Left cardiac atrium (tissue), 4 donors: ENCODE measurements around the gene PPL. TPM values are rescaled to one million over a fixed set of nuclear protein-coding genes. Genes with fewer than 3 reads are reported as not detected.

ENCODE experiments used
- ATAC-seq, 2 donors: fragments of 200-7000 bp; cut with Tn5 transposase; one replicate each; pipeline ENCODE4 v1.9.1; 2020; ENCODE audit warnings: mild to moderate bottlenecking in 2 of 2, moderate library complexity in 2 of 2
- DNase-seq: peaks from one replicate; pipeline ENCODE4 v3.0.0-alpha.2; 2020
- intact Hi-C, 2 donors: fragments of 100-400 bp; cut with DNase I; formaldehyde crosslinking; loops; one replicate each; pipeline versions ENCODE4 v1.14.1 to v1.15.1; 2022 to 2023
- total RNA-seq, 2 donors: library from RNA; stranded (reverse); fragmentation: NEBNext Ultra II Directional; extraction: Animal tissue kit (Norgen Biotek cat#: 25700); gene quantifications; one replicate each; pipeline ENCODE4 v1.2.1, GENCODE V29; 2021
- donor health status: DM: no; HTN: yes; CAD: no.
- donor health status: DM: no; HTN: yes; CAD: no; lungs with severe emphysema.
- donor health status: DM: yes; HTN: yes; CAD: no.
- donor health status: Dilated cardiomyopathy.

Gene PPL
- total RNA-seq, 2 donors from 2014 or later, result 6.1 to 15.8 TPM

DNA sequence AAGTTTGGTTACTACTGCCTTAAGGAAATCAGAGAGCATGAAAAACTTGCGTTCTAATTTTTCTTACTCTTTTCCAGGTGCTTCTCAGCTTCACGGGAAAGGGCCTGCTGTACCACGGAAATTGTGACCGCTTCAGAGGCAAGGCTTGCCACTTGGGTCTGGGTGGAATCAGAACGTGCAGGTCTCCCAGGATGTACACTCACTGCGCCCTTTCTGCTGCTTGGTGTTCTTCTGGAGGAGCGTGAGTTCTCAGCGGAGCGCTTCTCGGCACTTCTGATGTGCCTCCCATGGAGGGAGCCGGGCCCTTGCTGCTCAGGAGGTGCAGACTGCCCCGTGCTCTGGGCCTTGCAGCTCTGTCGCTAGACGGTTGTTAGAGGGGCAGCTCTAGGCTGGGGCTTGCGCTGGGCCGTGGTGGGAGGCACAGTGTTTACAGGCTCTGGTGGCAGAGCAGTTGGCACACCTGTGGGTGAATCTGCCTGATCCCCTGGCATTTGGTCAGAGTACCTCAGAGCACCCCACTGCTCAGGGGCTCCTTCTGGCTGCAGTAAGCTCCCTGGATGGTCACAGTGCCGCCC lies 56.9 kb downstream of the PPL start:
- intact Hi-C loops, result loop anchor here in 1 of 2 donors (10.0 kb wide), 1 partner anchor 55 kb away; the partner anchor contains the start of gene PPL
- no peak for ATAC-seq
- DNase-seq, result no peak

DNA sequence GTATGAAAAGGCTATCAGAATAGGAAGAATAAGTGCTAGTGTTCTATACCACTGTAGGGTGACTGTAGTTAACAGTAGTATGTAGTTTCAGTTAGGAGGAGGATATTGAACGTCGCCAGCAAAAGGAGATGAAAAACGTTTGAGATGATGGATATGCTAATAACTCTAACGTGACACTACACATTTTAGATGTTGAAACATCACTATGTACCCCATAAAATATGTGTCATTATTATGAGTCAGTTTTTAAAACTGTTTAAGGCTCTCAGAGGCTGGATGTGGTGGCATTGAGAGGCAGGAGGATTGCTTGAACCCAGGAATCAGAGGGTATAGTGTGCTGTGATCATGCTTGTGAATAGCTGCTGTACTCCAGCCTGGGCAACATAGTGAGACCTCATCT lies 57.9 kb downstream of the PPL start:
- intact Hi-C loops, result no loop called here
- DNase-seq, result no peak
- no peak for ATAC-seq

DNA sequence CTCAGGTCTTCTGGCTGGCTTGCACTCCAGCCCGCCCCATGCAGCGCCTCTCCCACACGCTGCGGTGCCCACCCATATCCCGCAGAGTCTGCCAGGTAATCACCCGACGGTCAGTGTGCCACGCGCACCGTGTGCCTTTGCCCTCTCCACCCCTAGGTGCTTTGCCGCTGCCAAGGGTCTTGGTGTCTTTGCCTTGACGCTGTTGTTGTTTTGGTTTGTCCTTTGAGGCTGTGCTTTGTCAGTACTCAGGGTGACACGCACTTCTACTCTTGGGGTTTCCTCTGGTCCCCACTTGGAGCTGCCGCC lies 59.6 kb downstream of the PPL start:
- ATAC-seq, result no peak
- intact Hi-C loops, result no loop called here
- DNase-seq, result no peak

- intact Hi-C loops, result no loop called here
- no peak for ATAC-seq
- DNase-seq, result no peak
These were observed 60.1 kb downstream of the PPL start for GRCh38 chr16:4876646-4877379.

DNA sequence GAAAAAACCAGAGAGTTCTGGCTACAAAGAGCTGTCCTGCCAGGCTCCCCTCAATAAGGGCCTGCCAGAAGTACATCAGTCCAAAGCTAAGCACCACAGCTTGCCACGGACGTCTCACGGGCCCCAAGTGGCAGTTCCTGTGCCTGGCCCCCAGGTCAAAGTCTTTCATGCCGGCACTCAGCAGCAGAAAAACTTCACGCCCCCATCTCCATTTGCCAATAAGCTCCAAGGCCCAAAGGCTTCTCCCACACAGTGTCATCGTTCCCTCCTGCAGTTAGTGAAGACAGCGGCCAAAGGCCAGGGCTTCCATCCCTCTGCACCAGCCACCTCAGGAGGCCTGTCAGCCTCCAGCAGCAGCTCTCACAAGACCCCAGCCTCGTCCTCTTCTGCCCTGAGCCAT lies 62.3 kb downstream of the PPL start:
- intact Hi-C loops, result no loop called here
- ATAC-seq, result no peak
- DNase-seq, result no peak

GRCh38 chr16:4873091-4873490 lies 63.9 kb downstream of the PPL start:
- no peak for DNase-seq
- no peak for ATAC-seq
- intact Hi-C loops, result no loop called here

GRCh38 chr16:4871071-4871470 lies 65.9 kb downstream of the PPL start:
- intact Hi-C loops, result no loop called here
- ATAC-seq (no peak), DNase-seq (no peak)

DNA sequence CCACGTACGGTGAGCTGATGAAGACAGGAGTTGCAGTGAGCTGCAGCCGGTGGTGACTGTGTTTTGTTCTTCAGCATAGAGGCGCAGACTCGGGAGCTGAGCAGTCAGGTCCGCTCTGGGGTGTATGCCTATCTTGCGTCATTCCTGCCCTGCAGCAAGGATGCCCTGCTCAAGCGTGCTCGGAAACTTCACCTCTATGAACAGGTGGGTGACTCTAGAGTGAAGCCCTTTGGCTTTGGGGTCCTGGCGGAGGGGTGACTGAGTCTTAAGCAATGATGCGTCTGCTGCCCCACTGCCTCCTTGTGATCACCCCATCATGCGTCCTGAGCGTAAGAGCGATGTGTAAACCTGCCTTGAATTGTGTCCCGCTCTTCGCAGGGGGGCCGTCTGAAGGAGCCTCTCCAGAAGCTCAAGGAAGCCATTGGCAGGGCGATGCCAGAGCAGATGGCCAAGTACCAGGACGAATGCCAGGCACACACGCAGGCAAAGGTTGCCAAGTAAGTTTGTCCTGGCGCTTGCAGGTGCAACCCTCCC lies 66.7 kb downstream of the PPL start:
- intact Hi-C loops, result no loop called here
- ATAC-seq (no peak), DNase-seq (no peak)

GRCh38 chr16:4869147-4869805 lies 67.7 kb downstream of the PPL start:
- intact Hi-C loops, result no loop called here
- DNase-seq (no peak), ATAC-seq (no peak)

- DNase-seq, result no peak
- intact Hi-C loops, result no loop called here
- ATAC-seq, result no peak
These were observed 68.4 kb downstream of the PPL start for GRCh38 chr16:4868535-4868934.

DNA sequence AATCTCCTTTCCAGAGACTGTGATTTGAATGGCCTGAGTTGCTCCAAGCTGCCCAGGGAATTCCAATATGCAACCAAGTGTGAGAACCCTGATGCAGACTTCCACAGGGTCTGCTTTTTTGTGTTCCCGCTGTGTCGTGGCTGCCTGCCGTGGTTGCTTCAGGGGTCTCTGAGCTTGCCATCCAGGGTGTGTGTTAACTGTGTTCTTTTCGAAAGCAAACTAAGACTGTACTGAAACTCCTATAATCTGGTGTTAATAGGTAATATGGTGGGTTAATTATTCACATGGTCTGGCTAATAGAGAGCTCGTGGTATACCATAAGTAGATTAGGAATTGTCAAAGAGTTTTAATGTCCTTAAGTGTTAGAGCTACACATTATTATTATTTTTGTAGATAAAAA lies 68.9 kb downstream of the PPL start:
- no peak for DNase-seq
- no peak for ATAC-seq
- intact Hi-C loops, result no loop called here

DNA sequence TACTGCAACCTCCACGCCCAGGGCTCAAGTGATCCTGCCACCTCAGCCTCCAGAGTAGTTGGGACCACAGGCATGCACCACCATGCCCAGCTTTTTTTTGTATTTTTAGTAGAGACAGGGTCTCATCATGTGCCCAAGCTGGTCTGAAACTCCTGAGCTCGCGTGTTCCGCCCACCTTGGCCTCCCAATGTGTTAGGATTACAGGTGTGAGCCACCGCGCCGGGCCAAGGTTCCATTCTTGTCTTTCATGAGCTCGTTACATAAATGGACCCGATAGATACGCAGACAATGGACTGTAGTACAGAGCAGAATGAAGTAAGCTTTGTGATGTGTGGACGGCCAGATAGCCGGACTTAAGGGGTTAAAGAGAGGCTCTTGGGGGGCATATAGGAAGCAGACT lies 70.4 kb downstream of the PPL start:
- no peak for ATAC-seq
- DNase-seq, result no peak
- intact Hi-C loops, result no loop called here

DNA sequence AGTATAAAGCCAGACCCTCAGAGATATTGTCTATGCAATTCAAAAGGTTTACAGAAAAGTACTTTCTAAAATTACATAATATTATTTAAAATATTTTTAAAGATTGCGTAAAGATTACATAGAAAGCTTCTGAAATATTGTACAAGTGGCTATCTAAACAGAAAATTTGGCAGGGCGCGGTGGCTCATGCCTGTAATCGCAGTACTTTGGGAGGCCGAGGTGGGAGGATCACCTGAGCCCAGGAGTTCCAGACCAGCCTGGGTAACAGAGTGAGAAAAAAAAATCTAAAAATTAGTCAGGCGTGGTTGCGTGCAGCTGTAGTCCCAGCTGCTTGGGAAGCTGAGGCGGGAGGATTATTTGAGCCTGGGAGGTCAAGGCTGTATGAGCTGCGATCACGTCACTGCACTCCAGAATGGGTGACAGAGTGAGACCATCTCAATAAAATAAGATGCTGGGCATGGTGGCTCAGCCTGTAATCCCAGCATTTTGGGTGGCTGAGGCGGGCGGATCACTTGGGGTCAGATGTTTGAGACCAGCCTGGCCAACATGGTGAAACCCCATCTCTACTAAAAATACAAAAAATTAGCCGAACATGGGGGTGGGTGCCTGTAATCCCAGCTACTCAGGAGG lies 71.6 kb downstream of the PPL start:
- DNase-seq (no peak), ATAC-seq (no peak)

DNA sequence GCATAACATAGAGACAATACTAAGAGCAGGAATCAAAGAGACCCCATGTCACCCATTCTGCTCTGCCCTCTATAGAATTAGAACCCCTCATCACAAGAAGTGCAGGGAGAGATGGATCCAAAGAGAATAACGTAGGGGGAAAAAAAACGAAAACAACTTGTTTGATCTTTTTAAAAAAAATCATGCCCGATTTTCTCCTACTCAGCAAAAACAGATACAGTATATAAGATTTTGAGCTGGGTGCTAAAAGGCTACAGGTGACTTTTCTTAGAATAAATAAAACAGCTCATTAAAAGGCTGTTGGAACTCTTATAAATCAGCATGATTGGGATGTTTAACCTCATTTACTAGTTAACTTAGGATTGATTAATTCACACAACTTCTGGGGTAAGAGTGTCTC lies 72.2 kb downstream of the PPL start:
- ATAC-seq (no peak), DNase-seq (no peak)
- intact Hi-C loops, result no loop called here

More for the DNA sequence above, 71.6 kb downstream of the PPL start:
- intact Hi-C loops, result no loop called here

GRCh38 chr16:4862639-4863038 lies 74.3 kb downstream of the PPL start:
- ATAC-seq, result peak; percentile 9 to 43
- intact Hi-C loops, result no loop called here

GRCh38 chr16:4860727-4861342 lies 76.1 kb downstream of the PPL start:
- intact Hi-C loops, result no loop called here
- no peak for DNase-seq
- ATAC-seq, result no peak

More at GRCh38 chr16:4862639-4863038, 74.3 kb downstream of the PPL start:
- no peak for DNase-seq

DNA sequence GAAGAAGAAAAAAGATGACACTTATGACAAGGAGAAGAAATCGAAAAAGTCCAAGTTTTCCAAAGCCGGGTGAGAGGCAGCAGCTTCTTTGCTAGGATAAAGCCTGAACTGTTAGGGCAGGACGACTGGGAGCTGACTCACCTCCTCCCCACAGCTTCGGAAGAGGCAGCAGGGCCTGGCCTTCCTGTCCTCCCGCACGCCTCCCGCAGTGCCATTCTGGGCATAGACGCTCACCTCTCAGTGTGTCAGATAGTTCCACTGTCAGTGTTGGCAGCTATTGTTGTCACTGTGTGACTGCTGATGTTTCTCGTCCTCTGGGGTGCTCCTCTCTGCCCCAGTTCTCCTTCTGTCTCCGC lies 77.1 kb downstream of the PPL start:
- ATAC-seq (peak; percentile 68 to 77), DNase-seq (peak; percentile 47)
- intact Hi-C loops, result loop anchor here in 1 of 2 donors (10.0 kb wide), 1 partner anchor 95 kb away; the partner anchor contains the start of gene SEC14L5

GRCh38 chr16:4859190-4859899 lies 77.6 kb downstream of the PPL start:
- intact Hi-C loops, result loop anchor here in 1 of 2 donors (10.0 kb wide), 1 partner anchor 95 kb away; the partner anchor contains the start of gene SEC14L5
- DNase-seq, result no peak
- peak in 1 of 2 donors; percentile 50 for ATAC-seq

DNA sequence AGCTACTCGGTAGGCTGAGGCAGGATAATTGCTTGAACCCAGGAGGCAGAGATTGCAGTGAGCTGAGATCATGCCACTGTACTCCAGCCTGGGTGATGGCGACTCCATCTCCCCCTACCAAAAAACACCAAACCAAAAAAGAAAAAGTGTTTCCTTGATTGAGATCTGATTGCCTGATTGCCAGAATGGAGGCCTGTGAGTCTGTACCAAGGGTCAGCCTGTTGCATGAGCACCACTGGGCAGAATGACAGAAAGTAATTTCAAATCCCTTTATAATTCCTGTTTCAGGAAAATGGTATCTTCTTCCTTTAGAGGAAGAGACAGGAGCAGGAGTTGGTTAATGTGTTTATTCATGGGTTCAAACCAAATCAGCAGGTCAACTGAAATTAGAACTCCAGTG lies 81.1 kb downstream of the PPL start:
- intact Hi-C loops, result loop anchor here in 1 of 2 donors (10.0 kb wide), 1 partner anchor 99 kb away; the partner anchor contains the start of gene SEC14L5
- no peak for ATAC-seq

More for the DNA sequence above, 81.1 kb downstream of the PPL start:
- DNase-seq, result no peak
